Measurements from ENCODE around the gene DNAJB2. TPM values are rescaled to one million over a fixed set of nuclear protein-coding genes. Genes with fewer than 3 reads are reported as not detected.
"Not testable (repeated sequence)": the region's sequence is repeated elsewhere in the genome, so short reads cannot be mapped to it uniquely, and the experiment has no call there.

Gene DNAJB2
- total RNA-seq, 1 experiment from 2014 or later, result 66.2 TPM

- H3K4me1 ChIP-seq (ENCODE audit: control insufficient read depth, insufficient read depth, low read length), result no peaks in the 10 kb centered on the region
- no peak for ATAC-seq
- intact Hi-C loops (cut with micrococcal nuclease; ENCODE audit: unreplicated experiment), result loop anchor here (10.0 kb wide), 1 partner anchor 254 kb away; no protein-coding TSS in a partner anchor
- H3K4me3 ChIP-seq (ENCODE audit: low read depth in 2 of 2, low read length in 2 of 2), result peak within 1 kb of the TSS; percentile 11 to 32; a peak in 2 of 4 replicates
- POLR2A ChIA-PET, result no interaction called here
- H3K36me3 ChIP-seq (ENCODE audit: control insufficient read depth, insufficient read depth, low read length), result no peaks in the 10 kb centered on the region
- no peaks in the 10 kb centered on the region for H3K9me3 ChIP-seq (ENCODE audit: control insufficient read depth, insufficient read depth, low read depth, low read length)
- DNase-seq (ENCODE audit: low read depth, low spot score), result no peak
- no peak within 1 kb of the TSS for H3K27ac ChIP-seq (ENCODE audit: low read length)
- CTCF ChIA-PET, result no interaction called here
- no TSS peak for BruUV-seq (replicated peaks)
- in situ Hi-C loops (cut with HindIII; ENCODE audit: low pct_unique_long_range_greater_than_20kb, low sequenced_read_pairs), result no loop called here
- peaks cover 1% of the 10 kb centered on the region for H3K27me3 ChIP-seq (ENCODE audit: control insufficient read depth, insufficient read depth, low read length)
- TF ChIP-seq CTCF (IDR thresholded peaks at IDR 0.05), result no peak
- TF ChIP-seq SIN3A (IDR thresholded peaks at IDR 0.05; ENCODE audit: borderline replicate concordance, insufficient read depth, low read depth, low read length), result no peak
- TF ChIP-seq TCF7L2 (IDR thresholded peaks at IDR 0.05; ENCODE audit: low read depth, low read length), result no peak
- TF ChIP-seq POLR2AphosphoS5 (IDR thresholded peaks at IDR 0.05; ENCODE audit: low read depth, low read length), result no peak
- TF ChIP-seq REST (IDR thresholded peaks at IDR 0.05; ENCODE audit: insufficient read depth in 1 of 2, low read depth in 2 of 2, low read length in 1 of 2), result no peak
These were observed 30.1 kb downstream of the DNAJB2 start, which contains the start of gene PTPRN for GRCh38 chr2:219309278-219309677. Gene PTPRN (minus strand): TSS chr2:219309401. CDS start chr2:219309332, 69 bp downstream.

GRCh38 chr2:219312683-219313263 lies 33.6 kb downstream of the DNAJB2 start:
- BruUV-seq (replicated peaks); intact Hi-C loops (cut with micrococcal nuclease; ENCODE audit: unreplicated experiment): not testable (repeated sequence)

GRCh38 chr2:219314804-219315468 lies 35.8 kb downstream of the DNAJB2 start:
- Histone ChIP-seq H3K36me3 (ENCODE audit: control insufficient read depth, insufficient read depth, low read length) (no peaks in the 10 kb centered on the region), H3K9me3 (ENCODE audit: control insufficient read depth, insufficient read depth, low read depth, low read length) (no peaks in the 10 kb centered on the region), H3K27ac (ENCODE audit: low read length) (no peak overlapping the region), H3K4me3 (ENCODE audit: low read depth in 2 of 2, low read length in 2 of 2) (no peak overlapping the region), H3K27me3 (ENCODE audit: control insufficient read depth, insufficient read depth, low read length) (no peaks in the 10 kb centered on the region), H3K4me1 (ENCODE audit: control insufficient read depth, insufficient read depth, low read length) (no peaks in the 10 kb centered on the region)
- no TSS peak for BruUV-seq (replicated peaks)
- CTCF ChIA-PET, result interaction anchor here (0.6 to 0.7 kb wide), 2 partner anchors 125 to 132 kb away, joined by 3 to 9 read pairs; no protein-coding TSS in a partner anchor
- in situ Hi-C loops (cut with HindIII; ENCODE audit: low pct_unique_long_range_greater_than_20kb, low sequenced_read_pairs) (no loop called here), intact Hi-C loops (cut with micrococcal nuclease; ENCODE audit: unreplicated experiment) (no loop called here)
- no peak for ATAC-seq
- DNase-seq (ENCODE audit: low read depth, low spot score), result no peak
- POLR2A ChIA-PET, result interaction anchor here (0.6 to 0.7 kb wide), 4 partner anchors 64 to 483 kb away, joined by 3 to 8 read pairs (median 6); no protein-coding TSS in a partner anchor
- TF ChIP-seq POLR2AphosphoS5 (IDR thresholded peaks at IDR 0.05; ENCODE audit: low read depth, low read length), result no peak
- no peak for TF ChIP-seq CTCF (IDR thresholded peaks at IDR 0.05)
- no peak for TF ChIP-seq REST (IDR thresholded peaks at IDR 0.05; ENCODE audit: insufficient read depth in 1 of 2, low read depth in 2 of 2, low read length in 1 of 2)
- no peak for TF ChIP-seq SIN3A (IDR thresholded peaks at IDR 0.05; ENCODE audit: borderline replicate concordance, insufficient read depth, low read depth, low read length)
- no peak for TF ChIP-seq TCF7L2 (IDR thresholded peaks at IDR 0.05; ENCODE audit: low read depth, low read length)

More at GRCh38 chr2:219312683-219313263, 33.6 kb downstream of the DNAJB2 start:
- H3K4me3 ChIP-seq (ENCODE audit: low read depth in 2 of 2, low read length in 2 of 2); H3K27me3 ChIP-seq (ENCODE audit: control insufficient read depth, insufficient read depth, low read length); ATAC-seq; H3K27ac ChIP-seq (ENCODE audit: low read length); H3K36me3 ChIP-seq (ENCODE audit: control insufficient read depth, insufficient read depth, low read length); in situ Hi-C loops (cut with HindIII; ENCODE audit: low pct_unique_long_range_greater_than_20kb, low sequenced_read_pairs); CTCF ChIA-PET; H3K4me1 ChIP-seq (ENCODE audit: control insufficient read depth, insufficient read depth, low read length); H3K9me3 ChIP-seq (ENCODE audit: control insufficient read depth, insufficient read depth, low read depth, low read length); DNase-seq (ENCODE audit: low read depth, low spot score); POLR2A ChIA-PET: not testable (repeated sequence)

Measured in Panc1 (cell line).